GM21447 (cell line): Measurements from ENCODE around the gene NME7.
A peak's percentile ranks its signal among the peaks of the same experiment; 100 is the strongest.

Experiments used
- ATAC-seq: cut with Tn5 transposase; IDR thresholded peaks from one replicate; pipeline ENCODE4 v1.9.1; 2021; ENCODE audit not compliant: unreplicated experiment

The NME7 gene

GRCh38 chr1:169090308-169090899 is 277.2 kb downstream of the NME7 start:
- ATAC-seq, result peak; percentile 14

GRCh38 chr1:169089776-169090175 is 277.8 kb downstream of the NME7 start:
- ATAC-seq, result no peak

GRCh38 chr1:169087876-169088275 is 279.7 kb downstream of the NME7 start:
- ATAC-seq, result no peak

GRCh38 chr1:169086603-169087455 is 280.8 kb downstream of the NME7 start:
- no peak for ATAC-seq

GRCh38 chr1:169085911-169086310 is 281.7 kb downstream of the NME7 start:
- no peak for ATAC-seq
